GM23248 (cell line): ENCODE data around the gene PARP8. TPM values are rescaled to one million over a fixed set of nuclear protein-coding genes. Genes with fewer than 3 reads are reported as not detected.

Experiments used
- DNase-seq: peaks from one replicate; pipeline ENCODE4 v3.0.0-alpha.2; 2015
- H2AFZ ChIP-seq: fragments of 200-600 bp; sonication (generic); 2 replicates; pipeline ENCODE4 v1.6.1; 2016; ENCODE audit warnings: antibody characterized with exemption
- H3F3A ChIP-seq: fragments of 200-600 bp; sonication (generic); 2 replicates; pipeline ENCODE4 v1.6.1; 2016; ENCODE audit warnings: mild to moderate bottlenecking, antibody characterized with exemption, mixed run types; ENCODE audit not compliant: insufficient read depth
- H3K27ac ChIP-seq: fragments of 200-600 bp; sonication (generic); 2 replicates; pipeline ENCODE4 v1.5.1; 2016; ENCODE audit warnings: mild to moderate bottlenecking
- H3K27me3 ChIP-seq: fragments of 200-600 bp; sonication (generic); replicated peaks from 2 replicates; pipeline ENCODE4 v1.6.1; 2016; ENCODE audit warnings: mild to moderate bottlenecking; ENCODE audit not compliant: insufficient read depth
- H3K36me3 ChIP-seq: fragments of 200-600 bp; sonication (generic); 2 replicates; pipeline ENCODE4 v1.6.1; 2016; ENCODE audit warnings: low read depth, mild to moderate bottlenecking
- H3K4me1 ChIP-seq: fragments of 200-600 bp; sonication (generic); 2 replicates; pipeline ENCODE4 v1.6.1; 2016; ENCODE audit warnings: mild to moderate bottlenecking; ENCODE audit not compliant: insufficient read depth
- H3K4me2 ChIP-seq: fragments of 200-600 bp; sonication (generic); one replicate; pipeline ENCODE4 v1.6.1; 2016; ENCODE audit warnings: mild to moderate bottlenecking; ENCODE audit not compliant: unreplicated experiment
- H3K4me3 ChIP-seq: fragments of 200-600 bp; sonication (generic); 2 replicates; pipeline ENCODE4 v1.5.1; 2016; ENCODE audit warnings: mild to moderate bottlenecking
- H3K79me2 ChIP-seq: fragments of 200-600 bp; sonication (generic); 2 replicates; pipeline ENCODE4 v1.6.1; 2016; ENCODE audit warnings: mild to moderate bottlenecking; ENCODE audit not compliant: insufficient read depth
- H3K9ac ChIP-seq: fragments of 200-600 bp; sonication (generic); 2 replicates; pipeline ENCODE4 v1.6.1; 2016; ENCODE audit warnings: mild to moderate bottlenecking
- H3K9me2 ChIP-seq: fragments of 200-600 bp; sonication (generic); 2 replicates; pipeline ENCODE4 v1.6.1; 2016; ENCODE audit warnings: mixed run types, mild to moderate bottlenecking, moderate library complexity; ENCODE audit not compliant: insufficient read depth
- H3K9me3 ChIP-seq: fragments of 200-600 bp; sonication (generic); one replicate; pipeline ENCODE4 v1.6.1; 2017; ENCODE audit warnings: low read depth
- H4K20me1 ChIP-seq: fragments of 200-600 bp; sonication (generic); 2 replicates; pipeline ENCODE4 v1.6.0; 2016; ENCODE audit not compliant: insufficient read depth
- EZH2 ChIP-seq: fragments of 200-600 bp; sonication (generic); IDR thresholded peaks from 2 replicates; pipeline ENCODE4 v1.6.1; 2018; ENCODE audit warnings: antibody characterized with exemption, mild to moderate bottlenecking; ENCODE audit not compliant: insufficient read depth, poor library complexity, severe bottlenecking
- EZH2phosphoT487 ChIP-seq: fragments of 200-600 bp; sonication (generic); IDR thresholded peaks from 2 replicates; pipeline ENCODE4 v1.6.1; 2018; ENCODE audit warnings: antibody characterized with exemption, moderate library complexity, mild to moderate bottlenecking, low read depth; ENCODE audit not compliant: insufficient read depth
- WGBS, 2 experiments: methylation state at CpG; one replicate each; pipeline ENCODE4 v1.1.6; 2015 to 2017; ENCODE audit warnings: low lambda C conversion rate in 2 of 2, low coverage in 1 of 2; ENCODE audit errors: missing lambda C conversion rate in 2 of 2; 5-methylcytosine and 5-hydroxymethylcytosine counted together
- in situ Hi-C: fragments of 300-500 bp; cut with MboI; formaldehyde crosslinking; loops from 2 replicates; pipeline ENCODE4 v1.15.0; 2020
- polyA plus RNA-seq: library from polyadenylated mRNA; unstranded; fragments of >200 nt; fragmentation: Nextera tagmentation; extraction: Ambion mirVana; gene quantifications from 2 replicates; pipeline ENCODE4 v1.2.1, GENCODE V29; 2016
- total RNA-seq: library from RNA; depleted of rRNA; stranded (reverse); fragments of >200 nt; shearing (Covaris generic); gene quantifications from 2 replicates; pipeline ENCODE4 v1.2.3, GENCODE V29; 2014

PARP8 gene
- total and polyA plus RNA-seq, 2 experiments from 2014 or later, result 1.1 to 2.5 TPM

DNA sequence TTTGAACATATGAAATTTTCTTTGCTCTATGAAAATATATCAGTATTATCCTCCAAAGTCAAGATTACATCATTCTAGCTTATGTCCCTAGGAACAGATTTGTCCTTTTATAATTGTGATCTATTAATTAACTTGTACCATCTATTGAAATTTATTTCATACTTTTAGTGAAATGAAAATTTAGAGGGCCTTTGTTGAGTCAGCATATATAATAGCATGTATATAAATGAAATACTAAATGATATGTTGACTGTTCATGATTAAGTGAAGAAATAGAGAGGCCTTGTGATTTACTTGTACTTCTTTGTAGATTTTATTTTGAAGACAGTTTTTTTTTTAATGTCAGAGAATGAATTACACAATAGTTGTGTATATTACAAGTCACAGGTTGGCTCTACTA is 86.4 kb downstream of the PARP8 start:
- no peaks in the 10 kb centered on the region for H3K27me3 ChIP-seq
- H3F3A ChIP-seq, result no peaks in the 10 kb centered on the region
- H3K36me3 ChIP-seq, result no peaks in the 10 kb centered on the region
- H3K9ac ChIP-seq, result no peak overlapping the region
- H3K4me1 ChIP-seq, result no peaks in the 10 kb centered on the region
- no peak overlapping the region for H3K4me2 ChIP-seq
- H3K4me3 ChIP-seq, result no peak overlapping the region
- H3K79me2 ChIP-seq, result no peaks in the 10 kb centered on the region
- in situ Hi-C loops, result no loop called here
- DNase-seq, result no peak
- no peak overlapping the region for H3K27ac ChIP-seq
- no peaks in the 10 kb centered on the region; the same call in 1 of the 2 replicates for H3K9me2 ChIP-seq
- no peaks in the 10 kb centered on the region for H4K20me1 ChIP-seq
- H2AFZ ChIP-seq, result no peak overlapping the region
- TF ChIP-seq EZH2 (no peak), EZH2phosphoT487 (no peak)
- H3K9me3 ChIP-seq, result no peaks in the 10 kb centered on the region

DNA sequence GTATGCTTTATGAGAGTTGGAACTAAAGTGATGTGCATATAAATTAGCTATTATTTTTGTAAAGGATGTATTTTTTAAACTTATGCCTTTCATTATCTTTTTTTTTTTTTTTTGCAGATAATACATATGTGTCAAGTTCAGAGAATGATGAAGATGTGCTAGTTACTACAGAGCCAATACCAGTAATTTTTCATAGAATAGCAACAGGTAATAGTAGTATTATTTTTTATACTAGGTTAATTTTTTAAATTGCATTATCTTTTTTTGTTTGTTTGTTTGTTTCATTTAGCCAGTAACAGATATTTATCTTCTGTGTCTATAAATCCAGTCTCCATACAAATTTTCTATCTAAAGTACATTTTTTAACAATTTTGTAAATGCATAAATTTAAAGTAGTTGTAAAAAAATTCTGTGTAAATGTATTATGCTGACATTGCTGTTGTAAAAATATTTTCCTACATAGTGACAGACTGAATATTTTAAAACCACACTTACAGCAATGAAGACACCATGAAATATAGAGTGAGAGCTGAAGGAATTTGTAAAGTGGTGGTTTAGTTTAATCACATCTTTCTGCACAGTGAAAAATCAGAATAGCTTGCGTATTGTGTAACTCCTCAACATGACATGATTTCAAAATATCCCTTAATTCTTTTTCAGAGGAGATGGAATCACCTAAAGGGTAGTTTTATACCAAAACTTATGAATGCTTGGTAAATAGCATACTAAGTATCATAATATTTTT is 93.3 kb downstream of the PARP8 start:
- no peaks in the 10 kb centered on the region; the same call in 1 of the 2 replicates for H3K9me2 ChIP-seq
- H3K4me3 ChIP-seq, result no peak overlapping the region
- no peak overlapping the region for H2AFZ ChIP-seq
- no peaks in the 10 kb centered on the region for H3K9me3 ChIP-seq
- TF ChIP-seq EZH2phosphoT487, result no peak
- DNase-seq, result peak; percentile 8
- H3K36me3 ChIP-seq, result no peaks in the 10 kb centered on the region
- H3K27ac ChIP-seq, result no peak overlapping the region
- no peaks in the 10 kb centered on the region for H3F3A ChIP-seq
- no peak overlapping the region for H3K9ac ChIP-seq
- no peaks in the 10 kb centered on the region for H3K79me2 ChIP-seq
- H3K4me1 ChIP-seq, result no peaks in the 10 kb centered on the region
- H3K4me2 ChIP-seq, result no peak overlapping the region
- in situ Hi-C loops, result no loop called here
- 70 to 84% methylated on average over 1 of the region's 1 CpG for WGBS, 2 experiments
- no peaks in the 10 kb centered on the region for H3K27me3 ChIP-seq
- no peaks in the 10 kb centered on the region for H4K20me1 ChIP-seq

GRCh38 chr5:50763351-50763750 is 96.9 kb downstream of the PARP8 start:
- in situ Hi-C loops, result no loop called here
- Histone ChIP-seq H3K9me2 (no peaks in the 10 kb centered on the region), H3K9me3 (no peaks in the 10 kb centered on the region), H3K4me2 (no peak overlapping the region), H4K20me1 (no peaks in the 10 kb centered on the region), H3K79me2 (no peaks in the 10 kb centered on the region), H3K4me1 (peaks cover 23% of the 10 kb centered on the region), H2AFZ (no peak overlapping the region), H3K4me3 (no peak overlapping the region), H3K36me3 (no peaks in the 10 kb centered on the region), H3K9ac (no peak overlapping the region), H3K27me3 (no peaks in the 10 kb centered on the region), H3K27ac (no peak overlapping the region), H3F3A (peaks cover 9% of the 10 kb centered on the region)
- TF ChIP-seq EZH2phosphoT487, result no peak
- no peak for TF ChIP-seq EZH2
- no peak for DNase-seq

DNA sequence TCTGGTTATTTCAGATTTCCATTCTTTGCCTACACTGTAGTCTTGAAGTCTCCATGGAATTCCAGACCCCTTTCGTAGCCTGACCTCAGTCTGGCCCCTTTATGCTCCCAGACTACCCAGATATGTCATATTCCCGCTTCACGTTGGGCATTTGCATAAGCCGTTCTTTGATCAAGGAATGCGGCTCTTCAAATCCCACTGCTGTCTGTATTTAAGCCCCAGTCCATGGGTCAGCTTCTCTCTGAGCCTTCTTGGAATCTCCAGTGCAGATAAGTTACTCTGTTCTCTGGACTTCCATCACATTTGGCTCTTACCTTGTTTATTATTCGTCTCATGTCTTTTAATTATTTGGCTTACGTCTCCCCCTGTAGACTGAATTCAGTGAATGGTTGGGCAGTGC is 97.4 kb downstream of the PARP8 start:
- H3K4me3 ChIP-seq, result no peak overlapping the region
- H3K4me1 ChIP-seq, result peaks cover 23% of the 10 kb centered on the region
- H3K27me3 ChIP-seq, result no peaks in the 10 kb centered on the region
- no peaks in the 10 kb centered on the region for H3K79me2 ChIP-seq
- DNase-seq, result no peak
- H3K4me2 ChIP-seq, result no peak overlapping the region
- in situ Hi-C loops, result no loop called here
- 85 to 91% methylated on average over 7 of the region's 7 CpGs for WGBS, 2 experiments
- no peaks in the 10 kb centered on the region for H3K9me2 ChIP-seq
- H3K36me3 ChIP-seq, result no peaks in the 10 kb centered on the region
- TF ChIP-seq EZH2phosphoT487 (no peak), EZH2 (no peak)
- H3K9ac ChIP-seq, result no peak overlapping the region
- no peak overlapping the region for H2AFZ ChIP-seq
- H3F3A ChIP-seq, result peaks cover 9% of the 10 kb centered on the region
- H4K20me1 ChIP-seq, result no peaks in the 10 kb centered on the region
- H3K27ac ChIP-seq, result no peak overlapping the region
- H3K9me3 ChIP-seq, result no peaks in the 10 kb centered on the region

- no peaks in the 10 kb centered on the region for H3K79me2 ChIP-seq
- no peak overlapping the region for H3K27ac ChIP-seq
- no peak overlapping the region for H2AFZ ChIP-seq
- H3F3A ChIP-seq, result peaks cover 9% of the 10 kb centered on the region
- peak; percentile 7 for DNase-seq
- no peaks in the 10 kb centered on the region for H3K36me3 ChIP-seq
- in situ Hi-C loops, result no loop called here
- no peaks in the 10 kb centered on the region for H3K27me3 ChIP-seq
- H3K9me2 ChIP-seq, result no peaks in the 10 kb centered on the region
- H3K9ac ChIP-seq, result no peak overlapping the region
- 0 out of 2 replicates have a peak, but pooled peaks have one; percentile 66 for TF ChIP-seq EZH2phosphoT487
- TF ChIP-seq EZH2, result no peak
- no peak overlapping the region for H3K4me3 ChIP-seq
- WGBS, 2 experiments, result 46 to 72% methylated on average over 2 of the region's 2 CpGs
- peak overlapping the region; percentile 14 for H3K4me2 ChIP-seq
- H4K20me1 ChIP-seq, result no peaks in the 10 kb centered on the region
- no peaks in the 10 kb centered on the region for H3K9me3 ChIP-seq
- peaks cover 23% of the 10 kb centered on the region for H3K4me1 ChIP-seq
Measured at GRCh38 chr5:50766042-50766441, 99.6 kb downstream of the PARP8 start.
